GM21528 (cell line): ENCODE measurements around the gene ASRGL1.
"Not testable (repeated sequence)": the region's sequence is repeated elsewhere in the genome, so short reads cannot be mapped to it uniquely, and the experiment has no call there.

Experiments
- ATAC-seq: cut with Tn5 transposase; IDR thresholded peaks from one replicate; pipeline ENCODE4 v1.9.1; 2021; ENCODE audit warnings: mild to moderate bottlenecking, moderate library complexity; ENCODE audit not compliant: unreplicated experiment, low FRiP score

Gene ASRGL1

DNA sequence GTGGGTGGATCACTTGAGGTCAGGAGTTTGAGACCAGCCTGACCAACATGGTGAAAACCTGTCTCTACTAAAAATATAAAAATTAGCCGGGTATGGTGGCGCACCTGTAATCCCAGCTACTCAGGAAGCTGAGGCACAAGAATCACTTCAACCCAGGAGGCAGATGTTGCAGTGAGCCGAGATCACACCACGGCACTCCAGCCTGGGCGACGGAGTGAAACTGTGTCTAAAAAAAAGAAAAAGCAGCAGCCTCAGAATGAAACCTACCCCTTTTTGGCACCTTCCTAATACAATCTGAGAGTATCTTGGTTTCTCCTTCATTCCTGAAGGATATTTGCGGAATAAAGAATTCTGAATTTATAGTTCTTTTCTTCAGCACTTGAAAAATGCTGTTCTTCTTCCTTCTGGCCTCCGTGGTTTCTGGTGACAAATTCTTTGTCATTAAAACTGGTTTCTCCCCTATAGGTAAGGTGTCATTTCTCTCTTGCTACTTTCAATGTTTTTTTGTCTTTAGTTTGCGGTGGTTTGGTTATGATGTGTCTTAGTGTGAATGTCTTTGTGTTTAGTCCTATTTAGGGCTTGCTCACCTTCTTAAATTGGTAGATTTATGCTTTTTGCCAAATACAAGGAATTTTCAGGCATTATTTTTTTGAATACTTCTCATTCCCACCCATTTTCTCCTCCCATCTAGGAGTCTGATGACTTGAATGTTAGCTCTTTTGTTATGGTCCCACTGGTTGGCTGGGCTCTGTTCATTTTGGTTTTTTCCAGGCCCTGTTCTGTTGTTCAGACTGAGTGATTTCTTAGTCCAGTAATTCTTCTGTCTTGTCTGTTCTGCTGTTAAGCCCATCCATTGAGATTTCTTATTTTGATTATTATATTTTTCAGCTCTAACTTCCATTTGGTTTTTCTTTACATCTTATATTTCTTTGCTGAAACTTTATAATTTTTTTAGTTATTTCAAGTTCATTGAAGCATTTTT lies 15.4 kb downstream of the ASRGL1 start:
- no peak for ATAC-seq

GRCh38 chr11:62353841-62354240 lies 16.6 kb downstream of the ASRGL1 start:
- ATAC-seq: no peak

DNA sequence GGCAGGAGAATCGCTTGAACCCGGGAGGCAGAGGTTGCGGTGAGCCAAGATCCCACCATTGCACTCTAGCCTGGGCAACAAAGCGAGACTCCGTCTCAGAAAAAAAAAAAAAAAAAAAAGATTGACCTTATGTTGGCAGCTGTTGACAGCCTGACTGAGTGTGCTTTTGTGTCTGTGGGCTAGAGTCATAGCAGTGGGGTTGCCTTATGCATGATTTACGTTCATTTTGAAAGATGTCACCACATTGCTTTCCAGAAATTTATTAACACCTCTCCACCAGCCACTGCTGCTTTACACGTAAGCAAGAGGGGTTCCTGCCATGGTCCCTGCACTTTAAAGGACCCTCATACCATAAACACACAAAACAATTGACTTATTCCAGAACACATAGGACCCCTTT lies 21.0 kb downstream of the ASRGL1 start:
- no peak for ATAC-seq

GRCh38 chr11:62359475-62359874 lies 22.2 kb downstream of the ASRGL1 start:
- no peak for ATAC-seq

GRCh38 chr11:62360685-62361084 lies 23.4 kb downstream of the ASRGL1 start:
- no peak for ATAC-seq

DNA sequence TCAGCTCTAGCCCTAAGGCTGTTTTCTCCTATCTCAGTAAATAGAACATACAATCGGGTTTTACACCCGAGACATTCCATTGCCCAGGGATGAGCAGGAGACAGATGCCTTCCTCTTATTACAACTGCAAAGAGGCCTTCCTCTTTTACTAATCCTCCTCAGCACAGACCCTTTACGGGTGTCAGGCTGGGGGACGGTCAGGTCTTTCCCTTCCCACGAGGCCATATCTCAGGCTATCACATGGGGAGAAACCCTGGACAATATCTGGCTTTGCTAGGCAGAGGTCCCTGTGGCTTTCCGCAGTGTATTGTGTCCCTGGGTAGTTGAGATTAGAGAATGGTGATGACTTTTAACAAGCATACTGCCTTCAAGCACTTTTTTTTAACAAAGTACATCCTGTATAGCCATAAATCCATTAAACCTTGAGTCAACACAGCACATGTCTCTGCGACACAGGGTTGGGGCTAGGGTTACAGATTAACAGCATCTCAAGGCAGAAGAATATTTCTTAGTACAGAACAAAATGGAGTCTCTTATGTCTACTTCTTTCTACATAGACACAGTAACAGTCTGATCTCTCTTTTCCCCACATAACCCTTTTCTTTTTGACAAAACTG lies 31.7 kb downstream of the ASRGL1 start:
- ATAC-seq: not testable (repeated sequence)

DNA sequence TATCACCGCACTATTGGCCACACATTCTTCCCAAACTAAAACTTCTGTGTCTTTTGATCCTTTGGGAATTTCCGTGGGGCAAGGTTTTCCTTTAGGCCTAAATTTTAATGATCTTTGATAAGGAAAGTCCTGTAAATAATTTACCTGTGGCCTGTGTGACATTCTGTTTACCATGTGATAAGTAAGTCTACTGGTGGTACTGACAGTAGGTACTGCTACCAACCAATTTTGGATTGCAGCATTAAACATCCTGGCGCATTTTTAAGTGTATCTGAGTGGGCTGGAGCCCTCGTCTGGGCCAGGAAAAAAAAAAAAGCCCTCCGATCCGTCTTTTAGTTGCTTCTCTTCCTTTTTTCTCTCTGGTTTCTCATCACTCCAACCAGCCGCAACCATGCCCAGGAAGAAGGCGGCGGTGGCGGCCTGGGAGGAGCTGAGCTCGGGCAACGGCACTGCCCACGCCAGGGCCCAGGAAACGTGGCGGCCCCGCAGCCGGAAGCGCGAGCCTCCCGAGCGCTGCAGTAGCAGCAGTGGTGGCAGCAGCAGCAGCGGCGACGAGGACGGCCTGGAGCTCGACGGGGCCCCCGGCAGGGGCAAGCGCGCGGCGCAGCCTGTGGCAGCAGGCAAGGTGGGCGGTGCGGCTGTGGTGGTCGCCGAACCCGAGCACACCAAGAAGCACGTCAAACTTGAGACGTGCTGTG lies 33.6 kb downstream of the ASRGL1 start:
- no peak for ATAC-seq

DNA sequence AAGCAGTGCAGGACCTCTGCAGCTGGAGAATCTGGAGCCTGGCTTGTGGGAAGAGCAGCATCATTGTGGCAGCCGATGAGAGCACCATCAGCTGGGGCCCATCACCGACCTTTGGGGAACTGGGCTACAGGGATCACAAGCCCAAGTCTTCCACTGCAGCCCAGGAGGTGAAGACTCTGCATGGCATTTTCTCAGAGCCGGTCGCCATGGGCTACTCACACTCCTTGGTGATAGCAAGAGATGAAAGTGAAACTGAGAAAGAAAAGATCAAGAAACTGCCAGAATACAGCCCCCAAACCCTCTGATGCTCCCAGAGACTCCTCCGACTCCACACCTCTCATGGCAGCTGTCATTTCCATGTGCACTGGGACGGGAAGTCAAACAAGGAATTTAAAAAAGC lies 35.6 kb downstream of the ASRGL1 start:
- ATAC-seq: no peak

- ATAC-seq: no peak
These were observed 36.3 kb downstream of the ASRGL1 start for GRCh38 chr11:62373464-62374119.

GRCh38 chr11:62374801-62375200 lies 37.6 kb downstream of the ASRGL1 start:
- no peak for ATAC-seq

GRCh38 chr11:62378459-62379063 lies 41.3 kb downstream of the ASRGL1 start:
- not testable (repeated sequence) for ATAC-seq

GRCh38 chr11:62379586-62379985 lies 42.3 kb downstream of the ASRGL1 start:
- ATAC-seq: not testable (repeated sequence)

GRCh38 chr11:62380821-62381245 lies 43.6 kb downstream of the ASRGL1 start:
- ATAC-seq: not testable (repeated sequence)

GRCh38 chr11:62383822-62384221 lies 46.6 kb downstream of the ASRGL1 start:
- no peak for ATAC-seq

GRCh38 chr11:62386083-62386482 lies 48.8 kb downstream of the ASRGL1 start:
- not testable (repeated sequence) for ATAC-seq

- no peak for ATAC-seq
These were observed 50.1 kb downstream of the ASRGL1 start for GRCh38 chr11:62387381-62387780.

GRCh38 chr11:62388999-62389398 lies 51.8 kb downstream of the ASRGL1 start:
- no peak for ATAC-seq

DNA sequence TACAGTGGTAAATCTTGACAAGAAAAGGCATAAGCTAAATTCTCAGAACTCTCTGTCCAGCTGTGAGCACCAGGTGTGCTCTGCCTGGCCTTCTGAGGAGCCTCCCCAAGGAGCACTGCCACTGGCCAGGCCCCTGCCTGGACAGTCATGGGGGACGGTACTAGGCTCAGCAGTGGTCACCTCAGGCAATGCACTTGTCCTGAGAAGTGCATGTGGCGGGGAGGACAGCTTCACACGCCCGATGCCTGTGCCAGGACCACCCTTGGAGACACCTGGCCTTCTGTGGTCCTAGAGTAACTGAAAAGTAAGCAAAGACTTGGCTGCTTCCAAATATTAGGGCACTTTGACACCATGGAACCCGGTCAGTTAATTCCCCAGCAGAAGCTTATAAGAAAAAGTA lies 53.0 kb downstream of the ASRGL1 start:
- ATAC-seq: no peak

GRCh38 chr11:62390722-62391121 lies 53.5 kb downstream of the ASRGL1 start:
- ATAC-seq: no peak
